ENCODE measurements around the gene TBC1D8B.

- peak; percentile 58 for TF ChIP-seq CTCF (IDR thresholded peaks at IDR 0.05; ENCODE audit: low read depth, low read length, poor library complexity, severe bottlenecking)
- no peak for TF ChIP-seq EZH2phosphoT487 (IDR thresholded peaks at IDR 0.05; ENCODE audit: borderline replicate concordance, low read length)
Measured at GRCh38 chrX:106894392-106894909, 92.0 kb downstream of the TBC1D8B start.
